Coronary artery (tissue), 2 donors: ENCODE data around the gene SETD4.

Source experiments
- DNase-seq: peaks from one replicate; pipeline ENCODE4 v3.0.0-alpha.2; 2017; ENCODE audit warnings: low spot score
- H3K27ac ChIP-seq, 2 donors: fragments of 200-600 bp; sonication (generic); one replicate each; pipeline ENCODE4 v1.5.1; 2016 to 2019
- H3K4me3 ChIP-seq: fragments of 200-600 bp; sonication (generic); 2 replicates; pipeline ENCODE4 v1.5.1; 2016; ENCODE audit warnings: mild to moderate bottlenecking, moderate library complexity
- TF ChIP-seq, protein P1 (sequence below): fragments of 200-600 bp; sonication (generic); IDR thresholded peaks from one replicate; pipeline ENCODE4 v1.5.1; 2019; ENCODE audit warnings: antibody characterized with exemption

SETD4 gene

DNA sequence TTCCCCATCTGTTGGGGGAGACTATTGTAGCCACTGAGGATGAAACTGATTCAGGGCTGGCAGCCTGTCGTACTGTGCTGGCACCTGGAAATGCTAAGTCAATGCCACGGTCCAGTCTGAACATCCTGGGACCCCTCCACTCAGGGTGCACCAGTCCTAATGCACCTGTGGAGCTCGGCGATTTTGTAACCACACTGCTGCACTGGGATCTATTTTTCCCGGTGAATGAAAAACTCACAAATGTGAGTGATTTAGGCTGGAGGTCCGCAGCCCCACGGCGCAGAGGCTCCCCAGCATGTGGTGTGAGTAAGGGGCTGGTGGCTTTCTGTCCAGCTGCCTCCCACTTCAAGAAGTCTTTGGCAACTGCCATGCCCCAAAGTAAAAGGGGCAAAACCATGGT is 35.5 kb downstream of the SETD4 start:
- DNase-seq, result no peak
- Histone ChIP-seq H3K27ac (no peak overlapping the region), H3K4me3 (no peak overlapping the region)
- TF ChIP-seq, protein P1, sequence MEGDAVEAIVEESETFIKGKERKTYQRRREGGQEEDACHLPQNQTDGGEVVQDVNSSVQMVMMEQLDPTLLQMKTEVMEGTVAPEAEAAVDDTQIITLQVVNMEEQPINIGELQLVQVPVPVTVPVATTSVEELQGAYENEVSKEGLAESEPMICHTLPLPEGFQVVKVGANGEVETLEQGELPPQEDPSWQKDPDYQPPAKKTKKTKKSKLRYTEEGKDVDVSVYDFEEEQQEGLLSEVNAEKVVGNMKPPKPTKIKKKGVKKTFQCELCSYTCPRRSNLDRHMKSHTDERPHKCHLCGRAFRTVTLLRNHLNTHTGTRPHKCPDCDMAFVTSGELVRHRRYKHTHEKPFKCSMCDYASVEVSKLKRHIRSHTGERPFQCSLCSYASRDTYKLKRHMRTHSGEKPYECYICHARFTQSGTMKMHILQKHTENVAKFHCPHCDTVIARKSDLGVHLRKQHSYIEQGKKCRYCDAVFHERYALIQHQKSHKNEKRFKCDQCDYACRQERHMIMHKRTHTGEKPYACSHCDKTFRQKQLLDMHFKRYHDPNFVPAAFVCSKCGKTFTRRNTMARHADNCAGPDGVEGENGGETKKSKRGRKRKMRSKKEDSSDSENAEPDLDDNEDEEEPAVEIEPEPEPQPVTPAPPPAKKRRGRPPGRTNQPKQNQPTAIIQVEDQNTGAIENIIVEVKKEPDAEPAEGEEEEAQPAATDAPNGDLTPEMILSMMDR, result no peak

DNA sequence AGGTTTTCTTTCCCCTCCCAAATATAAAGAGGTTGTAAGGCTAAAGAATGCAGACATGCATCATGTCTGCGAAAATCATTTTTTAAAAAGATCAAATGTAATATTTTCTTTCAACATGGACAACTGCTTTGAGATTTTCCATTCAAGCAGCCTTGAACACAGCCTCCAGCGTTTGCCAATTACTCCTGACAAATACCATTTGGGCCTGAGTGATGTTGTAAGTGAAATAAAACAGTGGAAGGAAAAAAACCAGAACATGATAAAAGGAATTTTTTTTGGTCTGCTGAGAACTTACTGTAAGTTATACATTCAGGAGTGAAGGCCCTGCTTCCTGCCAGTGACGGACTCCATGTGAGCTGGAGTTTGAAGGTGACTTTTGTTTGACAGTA is 37.2 kb downstream of the SETD4 start:
- DNase-seq, result no peak
- Histone ChIP-seq H3K4me3 (no peak overlapping the region), H3K27ac (no peak overlapping the region)
- TF ChIP-seq, protein P1, result no peak

DNA sequence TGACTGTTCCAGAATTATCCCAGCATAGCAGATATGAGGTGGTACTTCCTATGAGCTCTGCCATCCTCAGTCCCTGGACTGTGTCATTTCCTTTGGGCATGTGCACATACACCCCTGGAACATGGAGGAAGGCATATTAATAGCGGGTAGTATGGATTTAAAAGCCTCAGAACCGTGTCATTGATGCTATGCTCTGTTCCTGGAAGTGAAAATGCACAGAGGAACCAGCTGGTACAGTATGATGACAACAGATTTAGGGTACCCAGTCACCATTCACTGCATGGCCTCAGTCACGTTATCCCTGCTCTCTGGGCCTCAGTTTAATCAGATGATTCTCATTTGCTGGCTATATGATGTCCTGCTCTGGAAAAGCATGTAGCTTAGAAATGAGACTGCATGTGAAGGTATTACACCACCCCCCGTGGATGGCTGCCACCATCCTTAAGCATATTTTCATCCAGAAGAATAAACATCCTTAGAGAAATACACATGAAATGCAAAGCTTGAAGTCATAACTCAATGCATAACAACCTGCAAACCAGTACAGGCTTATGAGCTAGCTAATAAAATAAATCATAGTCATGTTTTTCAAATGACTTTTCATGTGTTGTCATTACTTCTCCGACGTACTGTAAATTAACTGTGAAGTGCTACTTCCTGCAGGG is 37.8 kb downstream of the SETD4 start:
- TF ChIP-seq, protein P1, result no peak
- H3K4me3 ChIP-seq, result no peak overlapping the region
- no peak overlapping the region for H3K27ac ChIP-seq
- no peak for DNase-seq

DNA sequence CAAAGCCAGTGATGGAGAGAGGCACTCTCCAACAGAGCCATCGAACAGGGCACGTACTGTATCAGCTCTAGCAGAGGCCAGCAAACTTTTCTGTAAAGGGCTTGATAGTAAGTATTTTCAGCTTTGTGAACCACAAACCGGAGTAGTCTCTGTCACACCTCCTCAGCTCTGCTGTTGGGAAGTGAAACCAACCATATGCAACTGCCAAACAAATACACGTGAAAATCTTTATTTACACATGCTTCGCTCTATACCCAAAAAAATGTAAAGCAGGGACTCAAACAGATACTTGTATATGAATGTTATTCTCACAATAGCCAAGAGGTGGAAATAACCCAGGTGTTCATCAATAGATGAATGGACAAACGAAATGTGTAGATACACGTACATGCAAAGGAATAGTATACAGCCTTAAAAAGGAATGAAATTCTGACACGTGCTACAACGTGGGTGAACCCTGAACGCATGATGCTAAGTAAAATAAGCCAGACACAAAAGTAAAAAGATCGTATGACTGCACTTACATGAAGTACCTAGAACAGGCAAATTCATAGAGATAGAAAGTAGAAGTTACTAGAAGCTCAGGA is 39.0 kb downstream of the SETD4 start:
- TF ChIP-seq, protein P1, result no peak
- no peak for DNase-seq
- H3K4me3 ChIP-seq, result no peak overlapping the region
- no peak overlapping the region for H3K27ac ChIP-seq

DNA sequence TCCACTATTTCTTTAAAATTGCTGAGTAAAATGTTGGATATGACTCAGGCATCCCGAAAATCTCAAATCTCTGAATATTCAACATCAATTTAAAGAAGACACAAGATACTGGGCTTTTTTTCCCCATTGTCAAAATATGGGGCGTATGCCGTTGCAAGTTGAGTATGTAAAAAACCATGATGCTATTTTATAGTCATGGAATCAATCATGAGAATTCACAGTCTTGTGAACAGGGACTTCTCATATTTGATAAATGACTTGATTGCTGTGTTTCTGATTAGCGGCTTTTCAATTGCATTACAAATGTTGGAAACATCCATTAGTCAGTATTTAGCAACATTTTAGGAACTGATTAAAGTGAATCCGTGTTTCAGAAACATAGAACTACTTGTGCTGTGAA is 45.3 kb downstream of the SETD4 start:
- TF ChIP-seq, protein P1, result no peak

DNA sequence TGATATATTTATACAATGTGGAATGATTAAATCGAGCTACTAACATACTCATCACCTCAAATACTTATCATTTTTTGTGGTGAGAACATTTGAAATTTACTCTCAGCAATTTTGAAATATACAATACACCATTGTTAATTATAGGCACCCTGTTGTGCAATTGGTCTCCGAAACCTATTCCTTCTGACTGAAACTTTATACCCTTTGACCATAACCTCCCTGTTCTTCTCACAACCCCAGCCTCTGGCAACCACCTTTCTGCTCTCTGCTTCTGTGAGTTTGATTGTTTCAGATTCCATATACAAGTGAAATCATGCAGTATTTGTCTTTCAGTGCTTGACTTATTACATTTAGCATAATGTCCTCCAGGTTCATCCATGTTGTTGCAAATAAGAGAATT is 49.5 kb downstream of the SETD4 start:
- Histone ChIP-seq H3K4me3 (no peak overlapping the region), H3K27ac (no peak overlapping the region)
- no peak for DNase-seq
- TF ChIP-seq, protein P1, result no peak

More for the DNA sequence above, 45.3 kb downstream of the SETD4 start:
- Histone ChIP-seq H3K27ac (no peak overlapping the region), H3K4me3 (no peak overlapping the region)
- no peak for DNase-seq

DNA sequence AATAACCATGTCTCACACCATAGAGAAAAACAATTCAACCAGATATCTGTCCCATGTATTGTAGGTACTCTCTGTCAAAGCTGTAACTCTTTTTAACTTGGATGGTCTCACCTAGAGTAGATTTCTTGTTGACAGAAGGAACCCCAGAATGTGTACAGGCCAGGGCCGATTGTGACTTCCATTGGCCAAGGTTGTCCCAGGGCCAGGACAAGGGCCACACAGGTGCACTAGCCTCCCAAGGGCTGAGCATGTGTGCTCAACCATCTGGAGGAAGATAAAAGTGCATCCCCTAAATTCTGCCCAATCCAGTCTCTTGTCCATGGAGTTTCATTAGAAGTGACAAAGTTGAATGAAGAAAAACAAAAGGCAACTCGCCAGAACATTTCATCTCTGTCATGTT is 51.8 kb downstream of the SETD4 start:
- TF ChIP-seq, protein P1, result no peak
- no peak overlapping the region for H3K4me3 ChIP-seq
- no peak overlapping the region for H3K27ac ChIP-seq
- DNase-seq, result no peak
